Fibroblast of skin of left quadriceps (primary cell): ENCODE results near the gene OVCA2.

Experiments used
- DNase-seq, 2 experiments: peaks; one replicate each; pipeline ENCODE4 v3.0.0-alpha.2; 2013; ENCODE audit warnings: low read depth in 2 of 2

Gene OVCA2

DNA sequence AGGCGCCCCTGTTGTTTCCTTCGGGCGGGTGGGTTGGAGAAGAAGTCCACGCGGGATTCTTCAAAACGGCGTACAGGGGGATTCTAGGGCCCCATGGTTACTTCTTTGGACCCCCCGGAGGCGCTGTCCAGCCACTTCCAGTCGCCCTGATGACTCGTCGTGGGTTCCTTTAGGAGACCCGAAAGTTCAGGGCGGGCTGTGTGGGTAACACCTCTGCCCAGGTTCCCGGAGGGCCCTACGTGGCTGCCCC, 12.4 kb downstream of the OVCA2 start:
- DNase-seq: no peak

DNA sequence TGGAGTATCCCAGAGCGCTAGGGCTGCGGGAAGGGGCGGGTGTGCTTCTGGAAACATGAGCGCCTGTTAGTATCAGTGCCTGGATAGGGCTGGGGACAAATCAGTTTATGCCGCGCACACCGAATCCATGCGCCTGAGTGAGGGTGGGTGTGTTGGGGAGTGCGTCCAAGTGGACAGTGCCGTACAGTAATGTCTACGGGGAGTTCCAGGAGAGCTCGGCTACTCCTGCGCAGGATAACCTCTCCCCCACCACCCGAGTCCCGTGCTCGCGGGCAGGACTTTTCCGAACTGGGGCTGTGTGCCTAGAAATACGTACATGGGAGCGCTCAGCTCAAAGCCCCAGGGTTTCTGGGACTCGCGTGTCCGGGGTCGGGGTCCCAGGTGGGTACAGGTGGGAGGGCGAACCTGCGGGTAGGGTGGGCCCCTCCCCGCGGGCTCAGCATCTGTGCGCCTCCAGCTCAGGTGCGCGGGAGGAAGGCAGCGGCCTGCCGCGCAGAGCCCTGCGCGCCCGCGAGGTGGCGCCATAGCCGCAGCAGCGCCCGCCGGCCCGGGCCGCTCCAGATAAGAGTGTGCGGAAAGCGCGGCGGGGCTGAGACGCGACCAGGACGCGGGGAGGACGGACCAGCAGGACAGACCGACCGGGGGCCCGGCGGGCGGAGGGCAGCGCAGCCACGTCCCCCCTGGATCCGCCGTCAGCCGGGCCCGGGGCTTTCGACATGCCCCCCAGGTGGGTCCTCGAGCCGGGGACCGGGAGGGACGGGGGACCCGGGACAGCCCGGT, 12.9 kb downstream of the OVCA2 start, which contains the start of gene HIC1:
Gene HIC1, plus strand, starts transcription at position 592 of the 780 bp plus-strand sequence. CDS start 1,588 bp downstream, outside the sequence.
- DNase-seq: no peak

DNA sequence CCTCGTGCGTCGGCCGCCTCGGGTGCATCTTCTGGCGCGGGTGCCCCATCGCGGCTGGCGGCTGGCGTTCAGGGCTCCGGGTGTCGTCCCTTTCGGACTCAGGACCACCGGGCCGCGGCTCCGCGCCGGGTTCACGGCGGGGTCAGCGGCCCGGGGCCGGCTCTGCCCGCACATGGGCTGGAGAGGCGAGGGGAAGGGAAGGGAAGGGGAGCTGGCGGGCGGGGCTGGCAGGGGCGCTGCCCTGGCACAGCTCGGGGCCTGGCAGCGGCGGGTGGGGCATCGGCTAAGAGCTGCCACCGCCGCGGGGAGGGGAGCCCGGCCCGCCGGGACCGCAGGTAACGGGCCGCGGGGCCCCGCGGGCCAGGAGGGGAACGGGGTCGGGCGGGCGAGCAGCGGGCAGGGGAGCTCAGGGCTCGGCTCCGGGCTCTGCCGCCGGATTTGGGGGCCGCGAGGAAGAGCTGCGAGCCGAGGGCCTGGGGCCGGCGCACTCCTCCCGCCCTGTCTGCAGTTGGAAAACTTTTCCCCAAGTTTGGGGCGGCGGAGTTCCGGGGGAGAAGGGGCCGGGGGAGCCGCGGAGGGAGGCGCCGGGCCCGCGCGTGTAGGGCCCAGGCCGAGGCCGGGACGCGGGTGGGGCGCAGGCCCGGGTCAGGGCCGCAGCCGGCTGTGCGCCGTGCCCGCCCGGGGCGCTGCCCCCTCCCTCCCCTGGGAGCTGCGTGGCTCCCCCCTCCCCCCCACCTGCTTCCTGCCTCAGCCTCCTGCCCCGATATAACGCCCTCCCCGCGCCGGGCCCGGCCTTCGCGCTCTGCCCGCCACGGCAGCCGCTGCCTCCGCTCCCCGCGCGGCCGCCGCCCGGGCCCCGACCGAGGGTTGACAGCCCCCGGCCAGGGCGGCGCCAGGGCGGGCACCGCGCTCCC, 13.7 kb downstream of the OVCA2 start:
- DNase-seq: no peak

DNA sequence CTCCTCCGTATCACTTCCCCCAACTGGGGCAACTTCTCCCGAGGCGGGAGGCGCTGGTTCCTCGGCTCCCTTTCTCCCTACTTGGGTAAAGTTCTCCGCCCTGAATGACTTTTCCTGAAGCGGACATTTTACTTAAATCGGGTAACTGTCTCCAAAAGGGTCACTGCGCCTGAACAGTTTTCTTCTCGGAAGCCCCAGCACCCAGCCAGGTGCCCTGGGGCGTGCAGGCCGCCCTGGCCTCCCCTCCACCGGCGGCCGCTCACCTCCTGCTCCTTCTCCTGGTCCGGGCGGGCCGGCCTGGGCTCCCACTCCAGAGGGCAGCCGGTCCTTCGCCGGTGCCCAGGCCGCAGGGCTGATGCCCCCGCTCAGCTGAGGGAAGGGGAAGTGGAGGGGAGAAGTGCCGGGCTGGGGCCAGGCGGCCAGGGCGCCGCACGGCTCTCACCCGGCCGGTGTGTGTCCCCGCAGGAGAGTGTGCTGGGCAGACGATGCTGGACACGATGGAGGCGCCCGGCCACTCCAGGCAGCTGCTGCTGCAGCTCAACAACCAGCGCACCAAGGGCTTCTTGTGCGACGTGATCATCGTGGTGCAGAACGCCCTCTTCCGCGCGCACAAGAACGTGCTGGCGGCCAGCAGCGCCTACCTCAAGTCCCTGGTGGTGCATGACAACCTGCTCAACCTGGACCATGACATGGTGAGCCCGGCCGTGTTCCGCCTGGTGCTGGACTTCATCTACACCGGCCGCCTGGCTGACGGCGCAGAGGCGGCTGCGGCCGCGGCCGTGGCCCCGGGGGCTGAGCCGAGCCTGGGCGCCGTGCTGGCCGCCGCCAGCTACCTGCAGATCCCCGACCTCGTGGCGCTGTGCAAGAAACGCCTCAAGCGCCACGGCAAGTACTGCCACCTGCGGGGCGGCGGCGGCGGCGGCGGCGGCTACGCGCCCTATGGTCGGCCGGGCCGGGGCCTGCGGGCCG, 14.7 kb downstream of the OVCA2 start:
- DNase-seq: no peak

DNA sequence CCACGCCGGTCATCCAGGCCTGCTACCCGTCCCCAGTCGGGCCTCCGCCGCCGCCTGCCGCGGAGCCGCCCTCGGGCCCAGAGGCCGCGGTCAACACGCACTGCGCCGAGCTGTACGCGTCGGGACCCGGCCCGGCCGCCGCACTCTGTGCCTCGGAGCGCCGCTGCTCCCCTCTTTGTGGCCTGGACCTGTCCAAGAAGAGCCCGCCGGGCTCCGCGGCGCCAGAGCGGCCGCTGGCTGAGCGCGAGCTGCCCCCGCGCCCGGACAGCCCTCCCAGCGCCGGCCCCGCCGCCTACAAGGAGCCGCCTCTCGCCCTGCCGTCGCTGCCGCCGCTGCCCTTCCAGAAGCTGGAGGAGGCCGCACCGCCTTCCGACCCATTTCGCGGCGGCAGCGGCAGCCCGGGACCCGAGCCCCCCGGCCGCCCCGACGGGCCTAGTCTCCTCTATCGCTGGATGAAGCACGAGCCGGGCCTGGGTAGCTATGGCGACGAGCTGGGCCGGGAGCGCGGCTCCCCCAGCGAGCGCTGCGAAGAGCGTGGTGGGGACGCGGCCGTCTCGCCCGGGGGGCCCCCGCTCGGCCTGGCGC, 15.4 kb downstream of the OVCA2 start:
- no peak for DNase-seq

DNA sequence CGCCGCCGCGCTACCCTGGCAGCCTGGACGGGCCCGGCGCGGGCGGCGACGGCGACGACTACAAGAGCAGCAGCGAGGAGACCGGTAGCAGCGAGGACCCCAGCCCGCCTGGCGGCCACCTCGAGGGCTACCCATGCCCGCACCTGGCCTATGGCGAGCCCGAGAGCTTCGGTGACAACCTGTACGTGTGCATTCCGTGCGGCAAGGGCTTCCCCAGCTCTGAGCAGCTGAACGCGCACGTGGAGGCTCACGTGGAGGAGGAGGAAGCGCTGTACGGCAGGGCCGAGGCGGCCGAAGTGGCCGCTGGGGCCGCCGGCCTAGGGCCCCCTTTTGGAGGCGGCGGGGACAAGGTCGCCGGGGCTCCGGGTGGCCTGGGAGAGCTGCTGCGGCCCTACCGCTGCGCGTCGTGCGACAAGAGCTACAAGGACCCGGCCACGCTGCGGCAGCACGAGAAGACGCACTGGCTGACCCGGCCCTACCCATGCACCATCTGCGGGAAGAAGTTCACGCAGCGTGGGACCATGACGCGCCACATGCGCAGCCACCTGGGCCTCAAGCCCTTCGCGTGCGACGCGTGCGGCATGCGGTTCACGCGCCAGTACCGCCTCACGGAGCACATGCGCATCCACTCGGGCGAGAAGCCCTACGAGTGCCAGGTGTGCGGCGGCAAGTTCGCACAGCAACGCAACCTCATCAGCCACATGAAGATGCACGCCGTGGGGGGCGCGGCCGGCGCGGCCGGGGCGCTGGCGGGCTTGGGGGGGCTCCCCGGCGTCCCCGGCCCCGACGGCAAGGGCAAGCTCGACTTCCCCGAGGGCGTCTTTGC, 16.2 kb downstream of the OVCA2 start:
- DNase-seq: no peak

DNA sequence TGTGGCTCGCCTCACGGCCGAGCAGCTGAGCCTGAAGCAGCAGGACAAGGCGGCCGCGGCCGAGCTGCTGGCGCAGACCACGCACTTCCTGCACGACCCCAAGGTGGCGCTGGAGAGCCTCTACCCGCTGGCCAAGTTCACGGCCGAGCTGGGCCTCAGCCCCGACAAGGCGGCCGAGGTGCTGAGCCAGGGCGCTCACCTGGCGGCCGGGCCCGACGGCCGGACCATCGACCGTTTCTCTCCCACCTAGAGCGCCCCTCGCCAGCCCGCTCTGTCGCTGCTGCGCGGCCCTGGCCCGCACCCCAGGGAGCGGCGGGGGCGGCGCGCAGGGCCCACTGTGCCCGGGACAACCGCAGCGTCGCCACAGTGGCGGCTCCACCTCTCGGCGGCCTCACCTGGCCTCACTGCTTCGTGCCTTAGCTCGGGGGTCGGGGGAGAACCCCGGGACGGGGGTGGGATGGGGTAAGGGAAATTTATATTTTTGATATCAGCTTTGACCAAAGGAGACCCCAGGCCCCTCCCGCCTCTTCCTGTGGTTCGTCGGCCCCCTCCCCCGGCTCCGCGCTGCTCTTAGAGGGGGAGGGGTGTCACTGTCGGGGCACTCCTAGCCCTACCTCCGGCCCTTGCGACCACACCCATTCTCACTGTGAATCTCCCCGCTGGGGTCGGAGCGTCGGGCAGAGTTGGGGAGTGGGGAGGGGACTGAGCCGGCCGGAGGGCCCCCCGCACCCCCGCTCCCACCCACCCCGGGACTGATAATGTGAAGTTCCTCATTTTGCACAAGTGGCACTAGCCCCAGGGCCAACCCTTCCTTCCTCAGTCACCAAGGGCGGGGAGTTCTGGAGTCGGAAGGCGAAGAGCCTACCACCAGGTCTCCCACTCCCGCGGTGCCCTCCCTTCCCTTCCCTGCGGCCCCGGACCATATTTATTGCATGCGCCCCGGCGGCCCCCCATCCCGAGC, 17.0 kb downstream of the OVCA2 start:
- DNase-seq: no peak

DNA sequence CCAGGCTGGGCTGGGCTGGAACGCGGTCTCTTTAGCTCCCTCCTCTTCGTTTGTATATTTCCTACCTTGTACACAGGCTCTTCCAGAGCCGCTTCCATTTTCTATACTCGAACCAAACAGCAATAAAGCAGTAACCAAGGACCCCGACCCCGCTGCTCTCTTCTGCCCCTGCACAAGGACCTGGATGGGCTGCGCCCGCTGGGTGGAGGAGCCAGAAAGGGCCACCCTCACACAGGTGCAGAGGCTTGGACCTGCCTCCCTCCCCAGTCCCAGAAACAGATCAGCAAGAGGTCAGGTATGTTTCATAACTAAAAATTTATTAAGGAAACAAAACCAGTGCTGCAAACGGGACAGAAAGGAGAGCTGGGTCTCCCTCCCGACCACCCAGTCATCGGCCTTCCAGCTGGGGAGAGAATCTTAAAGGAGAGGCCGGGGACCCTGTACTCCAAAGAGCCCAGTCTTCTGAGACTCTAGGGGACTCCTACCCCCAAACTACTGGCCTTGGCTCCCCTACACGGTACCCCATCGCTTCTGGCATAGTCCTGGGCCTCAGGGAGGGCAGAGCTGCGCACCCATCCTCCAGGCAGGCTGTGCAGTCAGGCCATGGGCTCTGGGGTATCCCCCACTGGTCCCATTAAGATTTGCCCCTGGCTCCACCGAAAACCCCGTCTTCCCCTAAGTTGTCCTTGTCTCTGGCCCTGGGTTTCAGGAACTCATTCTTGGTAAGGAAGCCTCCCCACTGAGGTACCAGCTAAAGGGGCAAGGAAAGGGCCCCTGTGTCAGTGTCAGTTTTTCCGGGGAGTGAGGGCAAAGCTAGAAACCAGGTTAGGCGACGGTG, 17.9 kb downstream of the OVCA2 start:
- DNase-seq: no peak

DNA sequence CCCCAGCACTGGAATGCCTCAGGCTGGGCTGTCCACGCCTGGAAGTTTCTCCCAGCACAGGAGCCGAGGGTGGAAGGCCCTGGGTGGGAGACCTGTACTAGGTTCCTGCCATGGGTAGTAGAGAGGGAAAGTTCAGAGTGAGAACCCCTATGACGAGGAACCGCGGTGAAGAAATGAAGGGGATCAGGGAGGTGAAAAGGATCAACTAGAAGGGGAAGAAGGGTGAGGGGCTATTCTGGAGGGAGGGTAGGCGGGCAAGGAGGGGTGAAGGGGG, 18.5 kb downstream of the OVCA2 start:
- no peak for DNase-seq

DNA sequence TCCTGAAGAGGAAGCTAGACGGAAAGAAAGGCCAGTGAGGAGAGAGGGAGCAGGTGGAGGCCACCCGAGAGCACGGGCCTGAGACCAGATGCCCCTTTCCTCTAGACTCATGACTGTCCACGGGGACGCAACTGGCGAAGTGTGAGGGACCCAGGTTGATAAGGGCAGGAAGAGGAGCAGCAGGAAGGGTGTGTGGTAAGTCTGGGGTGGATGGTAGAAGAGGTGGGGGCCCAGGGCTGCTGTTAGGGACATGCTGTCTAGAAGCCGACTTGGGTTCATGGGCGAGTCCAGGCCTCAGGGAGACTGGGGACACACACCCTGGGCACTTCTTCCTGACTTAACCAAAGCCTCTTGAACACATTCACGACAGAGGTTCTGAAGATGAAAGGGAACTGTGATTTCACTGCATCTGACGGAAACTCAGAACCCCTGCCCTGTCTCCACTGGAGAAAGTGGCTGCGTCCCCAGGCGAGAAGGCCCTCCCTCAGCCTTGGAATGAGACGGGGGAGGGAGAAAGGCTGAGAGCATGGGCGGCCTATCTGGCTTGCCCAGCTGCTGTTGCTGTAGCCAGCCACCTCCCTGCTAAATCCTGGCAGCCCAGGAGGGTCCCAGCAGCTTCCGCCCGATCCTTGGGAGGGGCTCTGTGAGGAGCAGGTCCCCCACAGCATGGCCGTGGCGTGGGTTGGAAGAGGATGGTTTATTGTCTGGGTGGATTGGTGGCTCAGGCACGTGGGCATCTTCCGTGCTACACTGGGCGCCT, 19.0 kb downstream of the OVCA2 start:
- DNase-seq: no peak

DNA sequence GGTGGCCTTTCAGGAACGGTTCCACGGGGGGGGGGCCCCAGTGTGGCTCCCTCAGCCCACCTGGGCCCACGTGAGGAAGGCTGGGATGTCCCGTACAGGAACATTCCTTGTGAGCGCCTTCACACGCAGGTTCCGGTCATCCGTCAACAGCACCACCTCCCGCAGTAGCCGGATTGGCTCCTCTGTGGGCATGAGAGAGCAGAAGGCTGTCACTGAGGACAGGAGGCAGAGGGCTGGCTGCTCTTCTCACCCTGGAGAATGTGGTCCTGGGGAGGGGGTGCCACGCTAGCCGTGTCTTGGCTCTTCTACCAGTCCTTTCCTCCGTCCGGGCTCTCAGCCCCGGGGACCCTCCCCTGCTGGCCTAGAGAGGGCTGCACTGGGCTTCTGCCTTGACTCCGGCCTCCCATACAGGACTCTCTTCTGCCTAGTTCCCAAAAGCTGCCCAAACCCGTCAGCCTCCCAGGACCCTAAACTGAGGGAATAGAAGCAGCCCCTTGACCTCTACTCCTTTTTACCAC, 19.7 kb downstream of the OVCA2 start:
- DNase-seq: no peak

DNA sequence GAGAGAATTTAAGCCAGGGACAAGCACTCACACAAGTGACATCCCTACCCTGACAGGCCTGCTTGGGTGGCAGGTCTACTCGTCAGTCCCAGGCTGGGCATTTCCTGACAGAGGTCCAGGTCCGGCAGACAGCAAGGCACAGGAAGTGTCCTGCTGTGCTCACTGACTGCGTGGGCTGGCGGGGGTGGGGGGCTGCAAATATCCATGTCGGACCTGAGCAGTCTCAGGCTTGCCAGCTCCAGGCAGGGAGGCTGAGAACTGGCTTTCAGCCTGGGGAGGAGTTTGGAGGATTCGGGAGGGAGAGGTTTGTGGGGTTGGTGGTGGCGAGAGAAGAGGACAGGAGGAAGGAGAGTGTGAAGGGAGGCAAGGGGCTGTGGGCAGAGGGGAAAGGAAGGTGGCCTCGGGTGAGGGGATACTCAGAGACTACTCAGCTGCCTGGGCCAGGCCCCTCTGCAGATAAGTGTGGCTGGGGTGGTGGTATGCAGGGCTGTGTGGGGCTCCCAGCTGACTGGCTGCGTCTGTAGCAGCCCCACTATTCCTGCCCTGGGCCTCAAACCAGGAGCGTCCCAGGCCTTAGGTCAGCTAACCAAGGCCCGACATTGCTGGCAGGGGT, 20.9 kb downstream of the OVCA2 start:
- no peak for DNase-seq

DNA sequence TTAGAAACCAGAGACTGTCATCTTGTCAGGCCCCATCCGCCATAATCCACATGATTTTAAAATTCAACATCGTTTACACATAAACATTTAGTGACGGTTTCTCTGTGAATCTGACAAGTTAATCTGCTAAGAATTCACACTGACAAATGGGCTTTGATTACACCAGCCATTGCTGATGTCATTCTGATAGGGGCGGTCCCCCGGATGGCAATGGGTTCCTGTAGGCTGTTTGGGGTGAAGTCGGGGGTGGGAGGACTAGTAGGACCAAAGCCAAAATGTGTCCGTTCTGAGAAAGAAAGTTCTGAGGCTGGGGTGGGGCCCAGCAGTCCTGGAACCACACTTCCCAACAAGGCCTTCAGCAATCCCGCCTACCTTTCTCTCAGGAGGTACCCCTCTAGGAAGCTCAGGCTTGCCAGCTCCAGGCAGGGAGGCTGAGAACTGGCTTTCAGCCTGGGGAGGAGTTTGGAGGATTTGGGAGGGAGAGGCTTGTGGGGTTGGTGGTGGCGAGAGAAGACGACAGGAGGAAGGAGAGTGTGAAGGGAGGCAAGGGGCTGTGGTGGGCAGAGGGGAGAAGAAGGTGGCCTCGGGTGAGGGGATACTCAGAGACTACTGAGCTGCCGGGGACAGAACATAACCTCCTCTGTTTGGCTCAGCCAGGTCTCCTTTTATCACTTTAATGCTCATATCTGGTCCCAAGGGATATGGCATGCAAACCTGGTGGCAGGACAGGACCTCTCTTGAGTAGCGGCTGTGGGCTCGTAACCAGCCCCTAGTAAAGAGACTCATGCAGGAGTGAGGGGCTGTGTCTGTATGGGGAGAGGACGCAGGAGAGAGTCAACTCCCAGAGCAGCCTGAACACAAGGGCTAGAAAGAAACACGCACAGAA, 21.7 kb downstream of the OVCA2 start:
- DNase-seq: peak in 1 of 2 experiments; percentile 69

DNA sequence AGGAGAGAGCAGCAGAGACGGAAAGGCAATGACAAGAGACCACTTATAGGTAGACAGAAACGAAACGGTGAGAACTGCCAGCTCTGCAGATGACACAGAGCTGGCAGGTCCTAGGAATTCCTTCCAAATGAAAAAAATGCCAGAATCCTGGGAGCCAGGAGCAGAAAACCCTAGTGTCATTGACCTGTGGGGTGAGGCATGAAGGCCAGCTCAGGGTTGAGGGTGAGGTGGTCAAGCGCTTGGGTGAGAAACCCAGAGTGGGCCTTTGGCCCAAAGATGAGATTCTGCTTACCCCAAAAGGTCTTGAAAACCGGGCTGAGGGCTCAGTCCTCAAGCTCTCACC, 22.3 kb downstream of the OVCA2 start:
- no peak for DNase-seq

DNA sequence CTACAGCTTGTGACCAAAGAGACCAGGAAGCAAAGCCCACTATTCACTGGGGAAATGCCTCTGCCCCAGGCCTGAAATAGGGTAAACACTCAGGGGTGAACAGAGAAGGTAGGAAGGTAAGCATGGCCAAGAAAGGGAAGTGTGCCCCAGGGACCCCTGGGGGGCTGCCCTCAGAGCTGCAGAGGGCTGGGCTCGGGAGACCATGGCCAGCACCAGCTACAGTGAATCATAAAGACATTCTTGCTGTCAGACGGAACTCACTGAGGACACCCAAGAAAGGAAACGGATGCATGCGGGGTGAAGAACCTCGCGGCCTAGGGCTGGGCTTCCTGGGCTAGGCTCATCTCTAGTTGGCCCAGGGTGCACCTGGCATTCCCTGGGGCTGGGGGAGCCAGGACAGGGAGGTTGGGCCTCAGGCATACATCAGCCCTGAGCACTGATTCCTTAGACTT, 22.7 kb downstream of the OVCA2 start:
- no peak for DNase-seq

DNA sequence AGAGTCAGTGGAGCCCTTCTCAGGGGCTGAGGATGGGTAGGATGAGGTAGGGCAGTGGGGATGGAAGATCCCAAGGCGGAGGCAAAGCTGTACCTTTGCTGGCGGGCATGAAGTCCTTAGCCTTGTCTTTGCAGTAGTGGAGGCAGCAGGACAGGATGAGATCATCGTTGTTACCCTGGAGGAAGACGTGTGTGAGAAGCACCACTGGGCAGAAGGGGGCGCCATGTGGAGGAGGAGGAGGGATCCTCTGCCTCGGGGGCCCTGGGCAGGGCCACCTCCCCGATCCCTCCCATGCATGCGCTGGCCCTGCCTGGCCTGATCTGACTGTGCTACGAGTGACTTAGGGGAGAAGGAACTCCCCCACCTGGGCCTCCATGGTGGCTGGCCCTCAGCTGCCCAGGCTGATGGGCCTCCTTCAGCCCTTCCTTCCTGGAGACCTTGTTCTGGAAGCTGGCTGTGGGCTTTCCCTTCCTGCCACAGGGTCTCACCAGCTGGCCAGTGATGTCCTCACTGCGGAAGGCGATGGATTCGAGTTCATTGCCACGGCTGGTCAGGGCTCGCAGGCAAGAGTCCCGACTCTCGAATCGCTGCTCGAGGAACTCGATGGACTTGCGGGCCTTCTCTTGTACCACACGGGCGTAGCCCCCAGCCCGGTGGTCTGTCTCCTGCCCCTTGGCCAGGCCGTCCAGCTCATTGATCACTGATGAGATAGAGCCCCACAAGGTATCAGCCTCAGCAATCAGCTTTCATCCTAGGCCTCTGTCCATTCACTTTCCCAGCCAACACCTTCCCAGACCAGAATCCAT, 23.4 kb downstream of the OVCA2 start:
- no peak for DNase-seq
